Thyroid gland (tissue), 4 donors: ENCODE results near the gene FAAP100.

Experiments
- CTCF ChIP-seq, 6 experiments: fragments of 200-600 bp in 3 of 6; fragments of 450-650 bp in 3 of 6; sonication (generic) in 3 of 6; IDR thresholded peaks; one replicate each; pipeline ENCODE4 v1.5.1; 2016 to 2019; ENCODE audit warnings: antibody characterized with exemption in 6 of 6, mild to moderate bottlenecking in 2 of 6, inconsistent platforms in 1 of 6, moderate library complexity in 1 of 6
- POLR2A ChIP-seq, 2 donors: fragments of 450-650 bp; IDR thresholded peaks; one replicate each; pipeline ENCODE4 v1.6.1; 2017; ENCODE audit warnings: antibody characterized with exemption in 2 of 2, mild to moderate bottlenecking in 2 of 2, moderate library complexity in 1 of 2

DNA sequence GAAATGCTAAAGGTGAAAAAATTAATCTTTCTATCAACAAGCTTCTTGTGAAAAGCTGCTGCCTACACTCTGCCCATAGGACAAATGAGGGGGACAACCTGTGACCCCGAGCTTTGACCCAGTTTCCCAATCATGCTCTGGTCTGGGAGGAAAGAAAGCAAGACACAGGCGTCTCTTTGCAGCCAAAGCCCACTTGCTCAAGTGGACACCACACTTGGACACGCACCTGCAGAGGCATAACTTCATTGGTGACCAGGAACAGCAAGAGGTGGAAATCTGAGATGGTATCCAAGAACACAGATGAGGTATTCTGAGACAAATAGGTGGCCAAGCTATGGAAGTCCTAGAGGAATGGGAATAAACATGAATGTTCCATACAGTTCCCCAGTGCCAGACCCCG, 15.0 kb upstream of the FAAP100 start:
- no peak for TF ChIP-seq CTCF (IDR thresholded peaks at IDR 0.05)
- no peak for TF ChIP-seq POLR2A (IDR thresholded peaks at IDR 0.05)
